ENCODE data around the gene FBXL13. TPM values are rescaled to one million over a fixed set of nuclear protein-coding genes. Genes with fewer than 3 reads are reported as not detected.
"Not testable (repeated sequence)": the region's sequence is repeated elsewhere in the genome, so short reads cannot be mapped to it uniquely, and the experiment has no call there.

FBXL13 gene
- total RNA-seq, 1 donor from 2014 or later, result 4.0 TPM

GRCh38 chr7:103023578-103023977 lies 51.0 kb downstream of the FBXL13 start:
- DNase-seq (ENCODE audit: low spot score), result not testable (repeated sequence)

DNA sequence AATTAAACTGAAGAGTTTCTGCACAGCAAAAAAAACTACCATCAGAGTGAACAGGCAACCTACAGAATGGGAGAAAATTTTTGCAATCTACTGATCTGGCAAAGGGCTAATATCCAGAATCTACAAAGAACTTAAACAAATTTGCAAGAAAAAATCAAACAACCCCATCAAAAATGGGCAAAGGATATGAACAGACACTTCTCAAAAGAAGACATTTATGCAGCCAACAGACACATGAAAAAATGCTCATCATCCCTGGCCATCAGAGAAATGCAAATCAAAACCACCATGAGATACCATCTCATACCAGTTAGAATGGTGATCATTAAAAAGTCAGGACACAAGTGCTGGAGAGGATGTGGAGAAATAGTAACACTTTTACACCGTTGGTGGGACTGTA lies 53.1 kb downstream of the FBXL13 start:
- DNase-seq (ENCODE audit: low spot score), result not testable (repeated sequence)

GRCh38 chr7:103020876-103021275 lies 53.7 kb downstream of the FBXL13 start:
- not testable (repeated sequence) for DNase-seq (ENCODE audit: low spot score)

DNA sequence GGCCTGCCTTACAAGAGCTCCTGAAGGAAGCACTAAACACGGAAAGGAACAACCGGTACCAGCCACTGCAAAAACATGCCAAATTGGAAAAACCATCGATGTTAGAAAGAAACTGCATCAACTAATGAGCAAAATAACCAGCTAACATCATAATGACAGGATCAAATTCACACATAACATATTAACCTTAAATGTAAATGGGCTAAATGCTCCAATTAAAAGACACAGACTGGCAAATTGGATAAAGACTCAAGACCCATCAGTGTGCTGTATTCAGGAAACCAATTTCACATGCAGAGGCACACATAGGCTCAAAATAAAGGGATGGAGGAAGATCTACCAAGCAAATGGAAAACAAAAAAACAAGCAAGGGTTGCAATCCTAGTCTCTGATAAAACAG lies 56.3 kb downstream of the FBXL13 start:
- DNase-seq (ENCODE audit: low spot score), result not testable (repeated sequence)

GRCh38 chr7:103011650-103012049 lies 62.9 kb downstream of the FBXL13 start:
- no peak for DNase-seq (ENCODE audit: low spot score)

- DNase-seq (ENCODE audit: low spot score), result no peak
These were observed 64.4 kb downstream of the FBXL13 start for GRCh38 chr7:103010211-103010610.

DNA sequence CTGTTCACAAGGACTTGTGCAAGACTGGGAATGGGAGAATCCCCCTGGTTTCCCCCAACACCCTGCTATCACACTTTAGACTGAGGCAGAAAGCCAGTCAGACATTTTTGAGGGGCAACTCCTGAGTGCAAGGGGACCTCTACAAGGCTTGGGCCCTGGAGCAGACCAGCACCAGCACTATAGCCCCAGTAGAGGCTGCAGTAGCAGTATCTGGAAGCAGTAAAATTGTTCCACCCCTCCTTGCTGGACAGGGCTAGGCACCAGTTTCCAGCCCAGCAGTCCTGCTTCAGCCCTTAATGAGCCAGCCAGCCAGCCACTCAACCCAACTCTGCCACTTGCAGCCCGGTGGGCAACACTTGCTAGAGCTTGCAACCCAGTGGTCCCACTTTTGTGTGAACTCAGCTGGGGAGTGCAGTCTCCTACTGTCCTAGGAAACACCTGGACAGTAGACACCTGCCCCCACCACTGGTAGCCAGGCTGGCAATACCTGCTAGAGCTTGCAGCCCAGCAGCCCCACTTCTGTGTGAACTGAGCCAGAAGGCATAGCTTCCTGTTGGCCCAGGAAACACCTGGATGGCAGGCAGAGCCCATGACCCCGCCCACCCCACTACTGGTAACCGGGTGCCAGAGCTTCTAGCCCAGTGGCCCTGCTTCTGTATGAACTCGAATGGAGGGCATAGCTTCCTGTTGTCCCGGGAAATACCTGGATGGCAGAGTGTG lies 65.0 kb downstream of the FBXL13 start:
- DNase-seq (ENCODE audit: low spot score), result no peak

- DNase-seq (ENCODE audit: low spot score), result no peak
These were observed 71.6 kb downstream of the FBXL13 start for GRCh38 chr7:103003004-103003403.

DNA sequence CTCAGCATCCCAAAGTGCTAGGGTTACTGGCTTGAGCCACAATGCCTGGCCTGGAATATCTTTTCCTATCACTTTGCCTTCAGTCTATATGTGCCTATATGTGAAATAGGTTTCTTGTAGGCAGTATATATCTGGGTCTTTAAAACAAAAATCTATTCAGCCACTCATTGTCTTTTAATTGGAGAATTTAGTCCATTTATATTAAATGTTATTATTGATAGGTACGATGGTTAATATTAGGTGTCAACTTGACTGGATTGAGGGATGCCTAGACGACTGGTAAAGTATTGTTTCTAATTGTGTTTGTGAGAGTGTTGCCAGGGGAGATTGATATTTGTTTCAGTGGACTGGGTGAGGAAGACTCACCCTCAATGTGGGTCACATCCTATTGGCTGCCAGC lies 73.4 kb downstream of the FBXL13 start:
- DNase-seq (ENCODE audit: low spot score), result no peak

GRCh38 chr7:102996957-102997356 lies 77.6 kb downstream of the FBXL13 start:
- no peak for DNase-seq (ENCODE audit: low spot score)

- not testable (repeated sequence) for DNase-seq (ENCODE audit: low spot score)
These were observed 79.0 kb downstream of the FBXL13 start for GRCh38 chr7:102995609-102996008.

GRCh38 chr7:102994567-102994966 lies 80.0 kb downstream of the FBXL13 start:
- no peak for DNase-seq (ENCODE audit: low spot score)

DNA sequence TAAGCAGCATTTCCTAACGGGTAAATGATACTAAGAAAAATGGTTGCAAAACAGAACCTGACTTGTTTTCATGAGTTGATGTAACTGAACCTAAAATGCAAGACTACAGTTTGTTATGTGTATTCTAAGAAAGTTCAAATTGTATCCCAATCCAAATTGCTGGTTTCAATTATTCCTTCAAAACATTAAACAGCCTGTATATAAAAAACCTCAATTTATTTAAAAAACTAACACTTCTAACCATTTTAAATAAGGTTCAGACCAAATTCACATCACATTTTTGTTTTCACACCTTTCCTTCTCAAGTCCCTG lies 80.9 kb downstream of the FBXL13 start:
- DNase-seq (ENCODE audit: low spot score), result no peak

DNA sequence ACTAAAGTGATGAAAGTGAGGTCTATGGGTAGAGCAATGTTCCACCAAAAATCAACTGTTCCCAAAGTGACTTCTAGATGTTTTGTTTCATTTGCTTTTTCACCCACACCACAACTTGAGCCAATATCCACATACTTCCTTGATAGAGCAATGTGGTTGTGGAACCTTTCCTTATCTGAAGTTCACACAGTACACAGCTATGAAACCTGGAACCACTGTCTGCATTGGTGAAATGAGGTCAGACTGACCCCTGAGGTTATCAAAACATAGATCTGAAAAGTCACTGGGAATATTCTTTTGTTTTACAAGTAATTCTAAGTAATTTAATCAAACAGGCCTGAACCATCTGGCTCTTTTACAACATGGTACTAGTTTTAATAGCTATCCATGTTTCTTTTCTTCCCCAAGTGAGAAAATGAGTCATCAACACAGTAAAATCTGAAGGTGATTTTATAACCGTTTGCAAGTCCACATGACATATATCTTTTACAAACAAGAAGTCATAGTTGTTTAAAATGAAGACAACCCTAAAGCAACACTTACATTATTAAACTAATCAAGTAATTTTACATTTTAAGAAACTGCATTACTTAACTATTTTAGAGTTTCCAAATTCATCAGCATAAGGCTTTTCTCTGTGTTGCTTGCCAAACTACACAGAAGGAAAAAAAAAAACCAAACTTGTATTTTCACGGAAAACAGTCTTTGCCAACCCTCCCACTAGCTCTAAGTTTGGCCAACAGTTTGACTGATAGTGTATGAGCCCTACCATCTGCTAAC lies 81.5 kb downstream of the FBXL13 start:
- DNase-seq (ENCODE audit: low spot score), result no peak

DNA sequence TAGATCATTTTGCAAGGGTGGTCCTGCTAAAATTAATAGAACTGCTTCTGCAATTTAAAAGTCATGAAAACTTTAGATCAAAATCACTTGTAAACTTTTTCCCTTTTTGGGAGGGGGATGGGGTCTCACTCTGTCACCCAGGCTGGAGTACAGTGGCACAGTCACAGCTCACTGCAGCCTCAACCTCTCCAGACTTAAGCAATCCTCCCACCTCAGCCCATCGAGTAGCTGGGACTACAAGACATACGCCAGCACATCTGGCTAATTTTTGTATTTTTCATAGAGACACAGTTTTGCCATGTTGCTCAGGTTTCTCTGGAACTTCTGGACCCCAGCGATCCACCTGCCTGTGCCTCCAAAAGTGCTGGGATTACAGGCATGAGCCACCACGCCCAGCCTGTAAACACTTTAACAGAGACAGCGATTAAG lies 82.1 kb downstream of the FBXL13 start:
- no peak for DNase-seq (ENCODE audit: low spot score)

DNA sequence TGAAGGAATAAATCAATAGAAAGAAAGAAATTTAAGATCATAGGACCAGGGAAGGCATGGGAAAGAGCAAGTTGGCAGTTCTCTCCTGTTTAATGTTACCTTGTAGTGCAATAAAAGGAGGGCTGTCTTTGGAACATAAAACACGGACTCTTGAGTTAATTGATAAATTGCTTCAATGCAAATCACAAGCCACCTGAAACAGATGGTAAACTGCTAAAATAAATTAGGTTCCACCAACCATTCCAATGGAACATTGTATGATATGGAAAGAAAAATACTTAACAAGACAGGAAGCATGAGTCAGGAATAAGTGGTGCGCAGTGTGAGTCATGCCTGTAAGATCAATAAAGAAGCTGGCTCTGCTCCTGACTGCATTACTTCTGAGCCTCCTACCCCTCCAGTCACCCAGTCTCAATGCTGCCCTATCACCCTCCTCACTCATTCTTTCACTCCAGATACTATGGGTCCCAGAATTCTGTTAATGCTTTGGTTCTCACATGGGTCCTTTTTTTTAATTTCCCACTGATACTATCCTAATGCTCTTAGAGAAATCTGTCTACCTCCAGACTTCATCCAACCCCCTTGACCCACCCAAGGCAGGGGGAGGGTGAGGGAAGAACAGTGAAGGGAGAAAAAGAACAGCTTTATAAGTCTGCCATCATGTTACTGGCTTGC lies 82.9 kb downstream of the FBXL13 start:
- DNase-seq (ENCODE audit: low spot score), result no peak

- no peak for DNase-seq (ENCODE audit: low spot score)
These were observed 83.5 kb downstream of the FBXL13 start for GRCh38 chr7:102991077-102991539.

- no peak for DNase-seq (ENCODE audit: low spot score)
These were observed 84.0 kb downstream of the FBXL13 start for GRCh38 chr7:102990642-102991041.

- DNase-seq (ENCODE audit: low spot score), result no peak
These were observed 85.7 kb downstream of the FBXL13 start for GRCh38 chr7:102988631-102989560.

GRCh38 chr7:102988088-102988487 lies 86.5 kb downstream of the FBXL13 start:
- DNase-seq (ENCODE audit: low spot score), result no peak

DNA sequence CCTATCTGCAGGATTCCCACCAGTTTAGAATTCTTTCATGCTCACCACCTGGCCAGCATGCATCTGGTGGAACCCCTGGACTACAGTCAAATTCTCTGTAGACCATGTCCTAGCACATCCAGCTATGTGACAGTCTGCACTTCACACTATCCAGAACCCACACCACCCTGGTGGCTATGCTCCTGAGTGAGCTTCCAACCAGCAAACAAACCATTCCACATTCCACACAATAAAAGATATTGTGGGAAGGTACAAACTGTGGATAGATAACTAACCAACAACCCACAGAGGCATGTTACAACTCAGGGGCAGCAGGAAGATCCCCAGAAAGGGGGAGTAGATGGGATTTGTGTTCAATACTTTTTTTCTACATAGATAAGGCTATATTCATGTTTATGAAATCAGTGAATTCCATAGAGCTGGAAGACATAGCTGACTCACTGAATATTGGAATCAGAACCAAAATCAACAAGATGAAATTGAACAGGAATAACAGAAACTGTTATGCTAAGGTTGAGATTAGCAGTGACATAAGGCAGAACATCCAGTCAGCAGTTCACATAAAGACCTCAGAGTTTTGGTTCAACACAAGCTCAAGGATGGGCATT lies 89.3 kb downstream of the FBXL13 start:
- DNase-seq (ENCODE audit: low spot score), result no peak

All from ureter (tissue), 1 donor.